ENCODE results near the gene ENPP6. TPM values are rescaled to one million over a fixed set of nuclear protein-coding genes. Genes with fewer than 3 reads are reported as not detected.

The ENPP6 gene
- total RNA-seq, 1 donor from 2014 or later, result 2.5 TPM

DNA sequence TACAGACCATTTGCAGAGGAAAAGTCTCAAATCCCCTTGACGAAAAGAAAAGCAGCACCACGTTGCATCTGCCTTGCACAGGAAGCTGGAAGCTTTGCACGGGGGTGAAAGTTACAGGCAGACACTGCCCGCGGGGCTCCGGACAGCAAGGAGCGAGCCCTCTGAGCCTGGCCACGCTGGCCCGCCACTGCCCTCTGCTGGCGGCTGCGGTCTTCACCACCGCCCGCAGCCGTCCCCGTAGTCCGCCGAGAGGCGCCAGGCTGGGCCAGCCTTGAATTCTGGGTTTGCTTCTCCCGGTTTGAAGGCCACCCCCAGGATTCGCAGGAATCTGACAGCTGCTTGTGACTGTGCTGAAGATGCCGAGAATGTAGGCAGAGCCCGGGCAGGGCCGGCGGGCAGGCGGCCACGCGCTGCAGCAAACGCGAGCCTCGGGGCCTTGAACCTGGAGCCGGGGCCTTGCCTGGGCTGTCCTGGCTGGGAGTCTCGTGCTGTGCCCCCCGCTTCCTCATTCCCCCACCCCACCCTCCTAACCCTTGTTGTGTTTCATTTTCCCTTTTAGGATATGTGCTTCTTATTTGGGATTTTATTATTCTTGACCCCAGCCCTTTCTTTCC lies 49.2 kb downstream of the ENPP6 start:
- peaks cover 3% of the 10 kb centered on the region for H3K36me3 Mint-ChIP-seq (ENCODE audit: low read depth)
- DNase-seq (ENCODE audit: low spot score), result peak; percentile 42
- peak overlapping the region; percentile 80 for H3K27ac Mint-ChIP-seq
- H3K27me3 Mint-ChIP-seq (ENCODE audit: insufficient read depth), result peaks cover 24% of the 10 kb centered on the region
- intact Hi-C loops (cut with micrococcal nuclease), result loop anchor here (1.0 to 10.0 kb wide), 5 partner anchors 69 to 544 kb away; no protein-coding TSS in a partner anchor
- H3K4me3 Mint-ChIP-seq, result no peak overlapping the region
- H3K4me1 Mint-ChIP-seq (ENCODE audit: low read depth), result peaks cover 21% of the 10 kb centered on the region
- no peaks in the 10 kb centered on the region for H3K9me3 Mint-ChIP-seq

DNA sequence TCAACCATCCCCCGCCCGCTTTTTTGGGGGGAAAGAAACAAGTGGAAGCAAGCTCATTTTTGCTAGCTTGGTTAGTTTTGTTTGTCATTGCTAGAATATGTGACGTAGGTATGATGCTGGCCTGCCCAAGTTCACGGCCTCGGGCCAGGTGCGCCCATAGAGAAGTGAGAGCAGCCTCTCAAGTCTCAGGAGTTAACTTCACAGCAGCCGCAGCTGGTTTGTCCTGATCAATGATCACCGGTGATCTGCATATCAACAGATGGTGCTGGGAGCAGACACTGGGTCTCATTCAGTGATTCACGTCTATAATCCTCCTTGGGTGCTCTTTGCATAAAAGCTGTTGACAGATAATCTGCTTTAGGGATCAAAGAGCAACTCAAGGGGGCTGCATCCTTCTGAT lies 50.1 kb downstream of the ENPP6 start:
- intact Hi-C loops (cut with micrococcal nuclease), result loop anchor here (5.0 to 10.0 kb wide), 3 partner anchors 70 to 543 kb away; no protein-coding TSS in a partner anchor
- Mint-ChIP-seq H3K4me1 (ENCODE audit: low read depth) (peaks cover 21% of the 10 kb centered on the region), H3K4me3 (no peak overlapping the region), H3K9me3 (no peaks in the 10 kb centered on the region), H3K27ac (no peak overlapping the region), H3K27me3 (ENCODE audit: insufficient read depth) (peaks cover 24% of the 10 kb centered on the region), H3K36me3 (ENCODE audit: low read depth) (peaks cover 3% of the 10 kb centered on the region)
- DNase-seq (ENCODE audit: low spot score), result no peak

DNA sequence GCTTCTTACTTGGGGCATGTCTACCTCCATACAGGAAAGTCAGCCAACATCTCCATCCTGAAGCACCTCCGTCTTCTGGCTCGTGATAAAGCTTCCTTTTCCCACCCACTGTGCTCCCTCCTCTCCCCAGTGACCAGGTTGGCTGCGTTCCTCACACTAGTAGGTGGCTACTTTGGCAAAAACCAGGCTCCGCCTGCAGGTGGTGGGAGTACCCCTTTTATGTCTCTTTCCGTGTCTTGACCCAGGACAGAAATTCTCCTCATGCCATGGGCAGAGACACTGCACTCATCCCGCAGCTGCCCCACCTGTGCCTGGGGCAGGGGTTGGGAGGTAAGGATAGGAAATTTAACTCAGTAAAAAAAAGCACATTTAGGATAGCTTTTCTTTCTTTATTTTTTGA lies 50.9 kb downstream of the ENPP6 start:
- intact Hi-C loops (cut with micrococcal nuclease), result loop anchor here (5.0 to 10.0 kb wide), 3 partner anchors 69 to 542 kb away; no protein-coding TSS in a partner anchor
- peaks cover 30% of the 10 kb centered on the region for H3K27me3 Mint-ChIP-seq (ENCODE audit: insufficient read depth)
- peaks cover 3% of the 10 kb centered on the region for H3K36me3 Mint-ChIP-seq (ENCODE audit: low read depth)

DNA sequence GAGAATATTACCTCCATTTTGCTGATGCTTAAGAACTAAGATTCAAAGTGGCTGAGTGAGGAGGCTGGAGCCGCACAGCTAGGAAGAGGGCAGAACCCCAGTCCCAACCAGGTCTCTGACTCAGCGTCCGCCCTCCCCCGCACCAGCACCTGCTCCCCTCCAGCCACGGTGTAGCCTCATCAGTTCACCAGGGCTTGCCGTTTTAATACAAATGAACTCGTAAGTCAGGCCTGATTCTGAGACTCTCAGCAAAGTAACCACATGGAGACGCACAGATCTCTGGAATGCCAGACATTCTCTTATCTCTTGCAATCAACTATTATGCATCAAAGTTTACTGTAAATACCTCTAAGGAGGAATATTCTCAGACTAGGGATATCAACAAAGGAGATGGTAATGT lies 52.4 kb downstream of the ENPP6 start:
- intact Hi-C loops (cut with micrococcal nuclease), result loop anchor here (2.0 to 10.0 kb wide), 4 partner anchors 68 to 692 kb away; no protein-coding TSS in a partner anchor

More for the DNA sequence above, 50.9 kb downstream of the ENPP6 start:
- DNase-seq (ENCODE audit: low spot score), result no peak
- no peak overlapping the region for H3K27ac Mint-ChIP-seq
- peaks cover 16% of the 10 kb centered on the region for H3K4me1 Mint-ChIP-seq (ENCODE audit: low read depth)
- H3K9me3 Mint-ChIP-seq, result no peaks in the 10 kb centered on the region
- H3K4me3 Mint-ChIP-seq, result no peak overlapping the region

DNA sequence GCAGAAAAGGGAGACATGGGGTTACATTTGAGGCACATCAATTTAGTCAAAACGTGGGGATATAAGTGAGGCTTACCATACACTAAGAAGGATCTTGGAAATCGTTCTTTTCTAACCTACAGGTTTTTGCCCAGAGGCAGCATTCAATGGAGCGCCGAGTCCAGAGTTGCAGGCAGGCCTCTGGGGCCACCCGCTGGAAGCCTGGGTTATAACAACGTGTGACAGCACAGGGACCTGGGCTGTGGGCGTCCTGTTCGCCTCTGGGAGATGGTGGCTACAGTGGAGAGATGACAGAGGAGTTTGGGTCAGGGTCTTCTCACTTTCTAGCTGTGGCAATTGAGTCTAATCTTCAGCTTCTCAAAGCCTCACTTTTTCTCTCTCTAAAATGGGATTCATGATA lies 53.9 kb downstream of the ENPP6 start:
- H3K4me1 Mint-ChIP-seq (ENCODE audit: low read depth), result peaks cover 5% of the 10 kb centered on the region
- H3K4me3 Mint-ChIP-seq, result no peak overlapping the region
- H3K27me3 Mint-ChIP-seq (ENCODE audit: insufficient read depth), result peaks cover 49% of the 10 kb centered on the region
- no peaks in the 10 kb centered on the region for H3K9me3 Mint-ChIP-seq
- H3K27ac Mint-ChIP-seq, result no peak overlapping the region
- H3K36me3 Mint-ChIP-seq (ENCODE audit: low read depth), result no peaks in the 10 kb centered on the region
- intact Hi-C loops (cut with micrococcal nuclease), result loop anchor here (2.0 to 10.0 kb wide), 2 partner anchors 539 to 691 kb away; no protein-coding TSS in a partner anchor
- DNase-seq (ENCODE audit: low spot score), result peak; percentile 9

More for the DNA sequence above, 52.4 kb downstream of the ENPP6 start:
- H3K27me3 Mint-ChIP-seq (ENCODE audit: insufficient read depth), result peaks cover 42% of the 10 kb centered on the region
- H3K27ac Mint-ChIP-seq, result no peak overlapping the region
- H3K4me1 Mint-ChIP-seq (ENCODE audit: low read depth), result peaks cover 5% of the 10 kb centered on the region
- no peaks in the 10 kb centered on the region for H3K9me3 Mint-ChIP-seq
- H3K36me3 Mint-ChIP-seq (ENCODE audit: low read depth), result no peaks in the 10 kb centered on the region
- DNase-seq (ENCODE audit: low spot score), result no peak
- no peak overlapping the region for H3K4me3 Mint-ChIP-seq

DNA sequence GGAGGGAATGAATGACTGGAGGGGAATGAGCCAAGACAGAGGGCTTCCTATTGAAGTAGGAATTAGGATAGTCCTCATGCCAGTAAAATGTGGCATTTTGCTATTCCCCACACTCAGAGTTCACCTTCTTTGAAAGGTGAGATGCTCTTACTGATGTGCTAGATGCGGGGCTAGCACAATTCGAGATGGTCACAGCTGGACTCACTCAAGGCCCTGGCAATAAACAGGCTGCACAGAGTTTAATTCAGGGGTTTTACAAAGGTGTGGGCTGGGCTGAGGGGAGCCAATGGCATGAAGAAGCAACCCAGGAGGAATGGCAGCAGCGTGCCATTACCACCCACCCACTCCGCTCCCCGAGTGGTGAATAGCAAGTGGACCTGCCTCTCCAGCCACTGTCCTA lies 55.1 kb downstream of the ENPP6 start:
- Mint-ChIP-seq H3K27ac (no peak overlapping the region), H3K9me3 (no peaks in the 10 kb centered on the region), H3K36me3 (ENCODE audit: low read depth) (no peaks in the 10 kb centered on the region), H3K27me3 (ENCODE audit: insufficient read depth) (peaks cover 49% of the 10 kb centered on the region), H3K4me1 (ENCODE audit: low read depth) (peaks cover 5% of the 10 kb centered on the region), H3K4me3 (no peak overlapping the region)
- intact Hi-C loops (cut with micrococcal nuclease), result loop anchor here (10.0 kb wide), 1 partner anchor 538 kb away; no protein-coding TSS in a partner anchor
- no peak for DNase-seq (ENCODE audit: low spot score)

DNA sequence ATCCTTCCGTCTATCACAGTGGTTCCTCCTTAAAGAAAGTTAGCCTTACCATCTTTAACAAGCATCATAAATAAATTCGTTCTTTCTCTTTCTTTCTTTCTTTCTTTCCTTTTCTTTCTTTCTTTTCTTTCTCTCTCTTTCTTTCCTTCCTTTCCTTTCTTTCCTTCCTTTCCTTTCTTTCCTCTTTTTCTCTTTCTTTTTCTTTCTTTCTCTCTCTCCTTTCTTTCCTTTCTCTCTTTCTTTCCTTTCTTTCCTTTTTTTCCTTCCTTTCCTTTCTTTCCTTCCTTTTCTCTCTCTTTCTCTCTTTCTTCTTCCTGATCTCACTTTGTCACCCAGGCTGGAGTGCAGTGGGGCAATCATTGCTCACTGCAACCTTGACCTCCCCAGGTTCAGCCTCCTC lies 60.4 kb downstream of the ENPP6 start:
- Mint-ChIP-seq H3K27me3 (ENCODE audit: insufficient read depth) (peaks cover 41% of the 10 kb centered on the region), H3K4me3 (no peak overlapping the region), H3K9me3 (no peaks in the 10 kb centered on the region), H3K36me3 (ENCODE audit: low read depth) (no peaks in the 10 kb centered on the region), H3K4me1 (ENCODE audit: low read depth) (no peaks in the 10 kb centered on the region), H3K27ac (no peak overlapping the region)
- no peak for DNase-seq (ENCODE audit: low spot score)
- intact Hi-C loops (cut with micrococcal nuclease), result no loop called here

DNA sequence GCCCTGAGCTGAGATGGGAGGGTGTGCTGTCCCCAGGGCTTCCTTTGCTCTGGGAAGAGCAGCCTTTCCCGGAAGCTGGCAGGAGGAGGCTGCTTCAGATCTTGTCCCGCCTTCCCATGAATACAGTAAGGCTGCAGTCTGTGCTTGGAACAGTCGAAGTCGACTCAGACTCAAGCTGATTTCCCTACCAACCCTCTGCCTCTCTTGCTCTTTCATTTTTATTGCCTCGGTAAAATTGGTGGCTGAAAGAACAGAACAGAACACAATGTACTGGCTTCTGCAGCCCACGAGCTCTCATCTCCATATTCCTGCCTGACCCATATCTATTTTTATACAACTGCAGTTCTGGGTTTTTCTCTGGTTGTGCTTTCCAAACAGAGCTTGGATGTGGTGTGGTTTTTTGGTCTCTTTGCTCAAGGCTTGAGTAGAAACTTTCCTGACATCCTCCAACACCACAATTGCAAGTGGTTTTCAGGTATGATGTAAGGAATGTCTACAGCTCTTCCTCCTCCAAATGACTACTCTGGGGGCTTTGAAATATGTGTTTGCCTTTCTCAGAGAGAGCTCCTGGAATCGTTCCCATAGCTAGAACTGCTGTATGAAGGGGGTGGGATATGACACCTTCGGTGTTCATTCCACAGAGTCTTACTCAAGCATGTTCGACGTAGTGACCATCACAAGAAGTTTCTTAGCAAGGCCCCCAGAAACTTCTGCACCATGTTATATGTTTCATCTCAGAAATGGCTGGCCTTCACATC lies 61.3 kb downstream of the ENPP6 start:
- Mint-ChIP-seq H3K4me1 (ENCODE audit: low read depth) (no peaks in the 10 kb centered on the region), H3K9me3 (no peaks in the 10 kb centered on the region), H3K4me3 (no peak overlapping the region), H3K36me3 (ENCODE audit: low read depth) (no peaks in the 10 kb centered on the region), H3K27me3 (ENCODE audit: insufficient read depth) (peaks cover 32% of the 10 kb centered on the region), H3K27ac (no peak overlapping the region)
- intact Hi-C loops (cut with micrococcal nuclease), result no loop called here
- DNase-seq (ENCODE audit: low spot score), result no peak

DNA sequence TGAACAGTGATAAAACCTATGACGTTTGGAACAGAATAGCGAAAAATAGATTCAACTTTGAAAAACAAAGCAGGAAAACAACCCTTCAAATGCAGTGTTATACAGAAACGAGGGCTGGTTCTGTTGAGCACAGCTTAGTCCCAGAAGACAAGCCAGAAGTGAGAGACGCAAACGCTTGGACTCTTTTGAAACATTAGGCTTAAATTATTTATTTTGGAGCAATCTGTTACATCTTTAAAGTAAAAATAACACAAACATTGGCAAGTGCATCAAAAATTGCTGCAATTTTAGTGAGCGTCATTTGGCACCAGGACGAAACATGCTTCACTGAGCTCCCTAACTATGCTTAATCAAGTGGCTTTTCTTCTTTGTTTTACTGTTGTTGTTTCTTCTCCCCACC lies 63.5 kb downstream of the ENPP6 start:
- Mint-ChIP-seq H3K36me3 (ENCODE audit: low read depth) (no peaks in the 10 kb centered on the region), H3K4me1 (ENCODE audit: low read depth) (peaks cover 2% of the 10 kb centered on the region), H3K9me3 (no peaks in the 10 kb centered on the region), H3K27ac (no peak overlapping the region), H3K4me3 (no peak overlapping the region), H3K27me3 (ENCODE audit: insufficient read depth) (peaks cover 19% of the 10 kb centered on the region)
- DNase-seq (ENCODE audit: low spot score), result no peak
- intact Hi-C loops (cut with micrococcal nuclease), result no loop called here

DNA sequence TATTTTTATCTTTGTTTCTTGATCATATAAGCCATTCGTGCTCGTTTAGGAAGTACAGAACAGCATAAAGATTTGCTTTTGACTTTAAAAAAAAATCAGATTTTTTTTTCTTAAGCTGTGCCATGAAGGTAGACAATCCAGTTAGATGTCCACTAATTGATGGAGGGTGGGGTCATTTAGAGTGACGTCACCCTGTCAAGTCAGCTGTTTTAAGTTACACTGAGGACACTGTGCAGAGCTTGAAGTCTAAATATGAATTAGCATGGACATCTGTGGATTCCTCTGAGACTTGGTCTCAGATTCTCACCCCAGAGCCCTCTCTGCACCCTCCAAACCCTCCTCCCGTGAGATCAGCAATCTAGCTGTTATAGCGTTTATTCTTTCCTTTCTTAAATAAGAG lies 63.9 kb downstream of the ENPP6 start:
- no peak for DNase-seq (ENCODE audit: low spot score)
- intact Hi-C loops (cut with micrococcal nuclease), result no loop called here
- H3K27ac Mint-ChIP-seq, result no peak overlapping the region
- H3K4me1 Mint-ChIP-seq (ENCODE audit: low read depth), result peaks cover 6% of the 10 kb centered on the region
- H3K36me3 Mint-ChIP-seq (ENCODE audit: low read depth), result no peaks in the 10 kb centered on the region
- no peak overlapping the region for H3K4me3 Mint-ChIP-seq
- H3K27me3 Mint-ChIP-seq (ENCODE audit: insufficient read depth), result peaks cover 15% of the 10 kb centered on the region
- H3K9me3 Mint-ChIP-seq, result no peaks in the 10 kb centered on the region

DNA sequence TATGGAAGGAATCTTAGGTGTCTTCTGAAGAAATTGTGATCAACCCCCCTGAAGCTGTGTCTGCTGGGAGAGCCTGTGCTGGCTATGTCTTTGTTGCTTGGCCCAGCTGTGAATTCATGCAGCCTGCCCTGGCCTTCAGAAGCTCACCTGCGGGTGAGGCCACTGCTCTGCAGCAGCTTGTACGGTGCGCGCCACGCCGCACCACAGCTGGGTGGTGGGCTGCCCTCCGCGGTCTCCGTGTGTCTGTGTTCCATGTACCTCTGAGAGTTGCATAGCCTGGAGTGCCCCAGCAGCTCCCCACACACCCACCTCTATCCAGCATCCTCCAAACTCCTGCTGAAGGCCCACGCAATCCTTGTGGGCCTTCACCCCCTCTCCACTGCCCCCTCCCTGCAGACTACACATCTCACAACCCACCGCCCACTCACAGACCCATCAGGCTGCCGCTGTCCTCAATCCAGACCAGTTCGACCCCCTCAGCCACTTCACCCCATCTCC lies 65.6 kb downstream of the ENPP6 start:
- Mint-ChIP-seq H3K36me3 (ENCODE audit: low read depth) (no peaks in the 10 kb centered on the region), H3K4me3 (no peak overlapping the region), H3K4me1 (ENCODE audit: low read depth) (peaks cover 17% of the 10 kb centered on the region), H3K27me3 (ENCODE audit: insufficient read depth) (peaks cover 11% of the 10 kb centered on the region), H3K27ac (no peak overlapping the region), H3K9me3 (no peaks in the 10 kb centered on the region)
- intact Hi-C loops (cut with micrococcal nuclease), result no loop called here
- DNase-seq (ENCODE audit: low spot score), result no peak

DNA sequence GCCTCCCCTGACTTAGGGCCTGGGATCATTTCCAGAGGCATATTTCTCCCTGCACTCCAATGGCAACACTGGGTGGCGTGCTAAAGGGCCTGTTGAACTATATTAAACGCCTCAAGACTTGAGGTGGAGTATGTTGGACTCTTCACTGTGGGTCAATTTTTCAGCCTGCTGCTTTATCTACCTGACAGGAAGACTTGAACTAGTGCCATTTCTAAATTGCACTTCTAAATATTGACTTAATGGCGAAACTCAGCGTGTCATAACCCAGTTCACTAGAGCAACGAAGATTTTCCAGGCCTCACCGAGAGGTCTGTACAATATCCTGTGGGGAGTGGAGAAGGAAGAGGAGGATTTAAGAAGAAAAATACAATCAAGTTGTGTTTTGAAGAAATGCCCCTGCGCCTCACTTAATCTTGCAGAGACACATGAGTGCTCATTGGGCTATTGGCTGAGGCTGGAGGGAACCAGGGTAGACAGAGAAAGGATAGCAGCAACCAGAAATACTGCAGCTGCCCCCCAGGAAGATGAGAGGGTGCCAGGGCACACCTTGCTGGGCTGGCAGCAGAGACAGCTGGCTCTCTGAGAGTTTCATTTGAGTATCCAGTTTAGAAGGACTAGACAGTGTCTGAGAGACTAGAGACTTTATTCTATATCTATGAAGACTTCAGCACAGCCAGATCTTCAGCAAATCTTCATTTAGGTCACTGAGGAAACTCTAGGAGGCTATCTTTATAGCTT lies 67.4 kb downstream of the ENPP6 start:
- Mint-ChIP-seq H3K27ac (no peak overlapping the region), H3K4me3 (no peak overlapping the region), H3K27me3 (ENCODE audit: insufficient read depth) (peaks cover 3% of the 10 kb centered on the region), H3K36me3 (ENCODE audit: low read depth) (no peaks in the 10 kb centered on the region), H3K9me3 (no peaks in the 10 kb centered on the region), H3K4me1 (ENCODE audit: low read depth) (peaks cover 17% of the 10 kb centered on the region)
- DNase-seq (ENCODE audit: low spot score), result no peak
- intact Hi-C loops (cut with micrococcal nuclease), result no loop called here
